ENCODE results near the gene SPTBN1.
"Not testable (repeated sequence)": the region's sequence is repeated elsewhere in the genome, so short reads cannot be mapped to it uniquely, and the experiment has no call there.

Gene SPTBN1

DNA sequence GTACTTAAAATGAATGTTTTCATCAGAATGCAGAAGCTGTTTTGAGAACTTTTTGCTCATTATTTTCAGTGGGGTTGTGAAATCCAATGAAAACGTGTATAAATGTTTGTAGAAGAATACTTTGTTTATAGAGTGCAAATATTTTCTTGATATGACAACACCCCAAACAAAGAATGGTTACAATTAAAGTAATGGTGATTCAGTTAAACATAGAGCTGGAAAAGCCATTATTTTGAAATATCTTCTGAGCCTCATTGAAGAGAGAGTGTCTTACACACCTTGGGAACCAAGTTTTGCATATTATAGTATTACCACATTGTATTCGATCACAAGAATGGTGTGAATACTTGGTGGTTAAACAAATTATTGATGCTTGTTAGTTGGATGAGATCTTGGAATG, 48.7 kb downstream of the SPTBN1 start:
- no peak for DNase-seq

DNA sequence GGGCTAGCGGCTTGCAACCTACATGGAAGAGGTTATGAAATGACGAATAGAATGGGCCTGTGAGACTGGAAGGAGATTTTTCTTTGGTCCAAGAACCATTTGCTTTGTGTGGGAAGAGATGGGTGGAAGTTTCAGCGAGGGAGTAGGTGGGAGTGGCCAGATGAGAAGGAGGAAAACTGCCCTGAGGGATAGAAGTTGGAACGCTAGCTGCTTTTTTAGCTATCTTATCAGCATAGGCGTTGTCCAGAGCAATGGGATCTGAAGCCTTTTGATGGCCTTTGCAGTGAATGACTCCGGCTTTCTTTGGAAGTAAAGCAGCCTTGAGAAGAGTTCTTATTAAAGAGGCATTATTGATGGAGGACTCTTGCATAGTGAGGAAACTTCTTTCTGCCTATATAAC, 52.4 kb downstream of the SPTBN1 start:
- no peak for DNase-seq

GRCh38 chr2:54509043-54509442, 52.9 kb downstream of the SPTBN1 start:
- not testable (repeated sequence) for DNase-seq

DNA sequence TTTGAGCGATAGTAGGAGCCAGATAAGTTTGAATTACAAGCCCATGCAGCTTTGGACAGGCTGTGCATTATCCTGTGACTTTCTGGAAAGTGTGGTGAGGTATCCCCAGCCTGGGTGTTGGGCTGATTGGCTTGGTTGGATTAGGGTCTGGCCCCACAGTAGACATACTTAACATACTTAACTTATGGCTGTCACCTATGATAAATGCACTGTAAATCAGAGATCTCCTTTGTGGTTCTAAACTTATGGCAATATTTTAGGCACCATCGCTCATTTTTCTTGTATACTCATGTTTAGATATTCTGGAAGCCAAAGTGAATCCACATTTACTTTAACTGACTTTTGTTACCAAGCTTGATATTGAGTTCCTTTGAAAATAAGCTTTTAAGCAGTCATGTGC, 54.8 kb downstream of the SPTBN1 start:
- DNase-seq = no peak

DNA sequence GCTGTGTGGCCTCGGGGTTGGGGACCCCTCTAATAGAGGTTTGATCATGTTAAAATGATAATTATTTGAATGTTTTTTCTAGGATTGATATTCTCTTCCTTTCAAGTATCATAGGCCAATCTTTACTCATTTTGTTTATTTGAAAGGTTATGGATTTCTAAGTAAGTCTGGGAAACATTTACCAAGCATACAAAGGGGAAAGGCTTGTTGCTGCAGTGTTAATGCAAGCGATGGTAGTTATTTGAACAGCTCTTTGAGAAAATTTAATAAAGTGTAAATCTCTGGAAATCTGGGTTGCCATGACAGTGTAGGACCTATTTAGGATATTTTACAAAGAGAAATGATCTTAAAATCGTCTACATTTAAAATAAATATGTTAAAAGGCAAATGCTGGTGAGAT, 56.1 kb downstream of the SPTBN1 start:
- DNase-seq = no peak

DNA sequence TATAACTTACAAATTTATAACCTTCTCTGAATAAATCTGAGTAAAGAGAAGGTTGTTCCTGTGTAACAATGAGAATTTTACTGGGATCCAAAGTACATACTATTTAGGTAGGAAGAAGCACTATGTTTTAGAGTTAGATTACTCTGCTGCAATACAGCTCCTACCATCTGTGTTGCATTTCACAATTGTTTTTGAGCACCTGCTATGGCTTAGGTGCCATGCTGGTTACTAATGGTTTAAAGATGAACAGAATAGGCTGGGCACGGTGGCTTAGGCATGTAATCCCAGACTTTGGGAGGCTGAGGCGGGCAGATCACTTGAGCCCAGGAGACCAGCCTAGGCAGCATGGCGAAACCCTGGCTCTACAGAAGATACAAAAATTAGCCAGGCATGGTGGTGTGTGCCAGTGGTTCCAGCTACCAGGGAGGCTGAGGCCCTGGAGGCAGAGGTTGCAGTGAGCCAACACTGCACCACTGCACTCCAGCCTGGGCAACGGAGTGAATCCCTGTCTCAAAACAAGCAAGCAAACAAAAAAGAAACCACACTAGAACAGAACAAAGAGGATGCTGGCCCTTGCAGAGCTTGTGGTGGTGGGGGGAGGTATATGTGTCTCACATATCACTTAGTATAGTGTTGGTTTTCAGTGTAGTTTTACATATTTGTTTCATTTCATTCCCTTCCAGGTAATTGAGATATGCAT, 56.7 kb downstream of the SPTBN1 start:
- no peak for DNase-seq

GRCh38 chr2:54513363-54513715, 57.2 kb downstream of the SPTBN1 start:
- no peak for DNase-seq

DNA sequence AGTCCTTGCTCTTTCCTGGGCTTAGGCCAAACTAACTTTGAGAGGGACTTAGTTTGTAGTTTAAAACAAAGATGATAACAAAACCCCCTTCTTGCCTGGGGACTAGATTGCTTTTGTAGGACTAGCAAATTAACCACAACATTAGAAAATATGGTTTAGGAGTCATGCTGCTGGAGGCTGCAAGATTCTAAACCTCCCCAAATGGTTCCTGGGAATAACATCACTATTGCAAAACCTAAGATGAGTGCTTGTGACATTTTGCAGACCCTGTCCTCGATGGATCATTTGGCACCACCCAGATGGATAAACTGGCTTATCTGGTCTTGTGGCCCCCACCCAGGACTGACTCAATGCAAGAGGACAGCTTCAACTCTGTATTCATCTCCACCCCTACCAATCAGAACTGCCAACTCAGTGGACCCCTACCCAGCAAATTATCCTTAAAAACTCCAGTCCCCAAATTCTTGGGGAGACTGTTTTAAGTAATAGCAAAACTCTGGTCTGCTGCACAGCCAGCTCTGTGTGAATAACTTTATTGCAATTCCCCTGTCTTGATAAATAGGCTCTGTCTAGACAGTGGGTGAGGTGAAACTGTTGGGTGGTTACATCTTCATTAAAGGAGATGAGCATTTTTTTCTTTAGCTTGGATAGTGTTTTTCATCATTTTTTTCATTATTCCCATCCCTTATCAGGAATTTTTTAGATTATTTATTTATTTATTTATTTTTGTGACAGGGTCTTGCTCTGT, 58.9 kb downstream of the SPTBN1 start:
- no peak for DNase-seq

DNA sequence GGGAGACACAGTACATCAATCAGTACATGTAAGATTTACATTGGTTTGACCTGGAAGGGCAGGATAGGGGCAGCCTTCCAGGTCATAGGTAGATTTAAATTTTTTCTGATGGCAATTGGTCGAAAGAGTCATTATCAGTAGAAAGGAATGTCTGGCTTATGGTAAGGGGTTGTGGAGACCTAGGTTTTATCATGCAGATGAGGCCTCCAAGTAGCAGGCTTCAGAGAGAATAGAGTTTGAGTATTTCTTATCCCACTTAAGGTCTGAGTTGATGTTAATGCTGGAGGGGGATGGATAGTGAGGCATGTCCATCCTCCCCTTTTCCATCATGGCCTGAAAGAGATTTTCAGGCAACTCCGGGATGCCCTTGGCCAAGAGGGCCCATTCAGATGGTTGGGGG, 60.7 kb downstream of the SPTBN1 start:
- DNase-seq = no peak

GRCh38 chr2:54518016-54518415, 61.9 kb downstream of the SPTBN1 start:
- not testable (repeated sequence) for DNase-seq

DNA sequence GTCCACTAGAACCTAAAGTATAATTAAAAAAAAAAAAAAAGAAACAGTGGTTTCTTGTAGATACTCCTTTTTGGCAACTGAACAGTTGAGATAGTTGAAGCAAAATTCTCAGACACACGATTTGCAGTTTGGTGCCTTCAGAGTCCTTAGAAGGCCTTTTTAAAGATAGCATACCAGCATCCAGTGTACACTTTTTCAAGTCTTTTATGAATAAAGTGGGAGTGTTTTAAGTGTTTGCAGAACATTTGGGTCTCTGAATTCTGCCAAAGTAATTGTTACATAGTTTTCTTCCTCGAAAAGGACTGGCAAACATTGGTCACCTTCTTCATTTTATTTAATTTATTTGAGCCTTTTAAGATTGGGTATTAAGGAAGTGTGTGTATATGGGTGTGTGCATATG, 62.3 kb downstream of the SPTBN1 start:
- DNase-seq = no peak

GRCh38 chr2:54519841-54520459, 63.8 kb downstream of the SPTBN1 start:
- DNase-seq = no peak

DNA sequence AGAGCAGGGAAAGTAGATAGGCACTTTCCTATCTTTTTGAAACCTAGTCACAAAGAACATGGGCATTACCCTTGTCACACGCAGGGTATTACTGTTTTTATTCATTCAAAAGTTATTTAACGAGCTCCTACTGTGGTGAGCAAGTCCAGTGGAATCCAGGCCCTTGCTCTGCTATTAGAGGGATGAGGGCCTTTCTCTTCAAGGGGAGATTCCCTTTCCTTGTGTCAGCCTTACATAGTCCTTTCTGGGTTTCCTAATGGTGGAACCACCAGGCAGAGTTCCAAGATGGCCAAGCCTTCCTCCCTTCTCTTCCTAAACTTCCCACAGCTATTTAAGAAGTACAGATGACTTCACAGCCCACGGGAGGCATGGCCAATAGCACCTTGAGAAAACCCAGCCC, 64.6 kb downstream of the SPTBN1 start:
- no peak for DNase-seq

- no peak for DNase-seq
These were observed 66.6 kb downstream of the SPTBN1 start for GRCh38 chr2:54522624-54523281.

GRCh38 chr2:54523324-54523959, 67.3 kb downstream of the SPTBN1 start:
- no peak for DNase-seq

- no peak for DNase-seq
These were observed 68.3 kb downstream of the SPTBN1 start for GRCh38 chr2:54524226-54524991.

- no peak for DNase-seq
These were observed 69.2 kb downstream of the SPTBN1 start for GRCh38 chr2:54525321-54525720.

DNA sequence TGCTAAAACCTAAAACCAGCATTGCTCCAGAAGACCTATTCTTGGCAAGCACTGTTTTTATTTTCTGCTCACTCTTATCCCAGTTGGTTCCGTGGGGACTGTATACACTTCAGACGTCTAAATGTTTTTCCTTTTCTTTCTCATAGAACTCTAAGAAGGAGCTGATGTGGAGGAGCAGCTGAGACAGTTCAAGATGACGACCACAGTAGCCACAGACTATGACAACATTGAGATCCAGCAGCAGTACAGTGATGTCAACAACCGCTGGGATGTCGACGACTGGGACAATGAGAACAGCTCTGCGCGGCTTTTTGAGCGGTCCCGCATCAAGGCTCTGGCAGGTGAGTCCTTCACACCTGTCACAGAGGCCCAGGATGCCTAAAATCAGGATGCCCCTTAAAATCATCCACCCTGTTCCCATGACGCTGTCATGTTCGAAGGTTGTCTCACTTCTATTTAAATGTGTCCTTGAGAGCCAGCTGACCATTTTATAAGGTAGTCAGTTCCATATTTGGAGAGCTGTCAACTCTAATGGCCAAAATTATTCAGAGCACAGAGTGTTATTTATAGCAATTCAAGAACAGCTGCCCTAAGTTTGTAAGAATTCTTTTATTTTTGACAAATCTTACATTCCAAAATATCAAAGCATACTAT, 70.2 kb downstream of the SPTBN1 start:
- DNase-seq = no peak

DNA sequence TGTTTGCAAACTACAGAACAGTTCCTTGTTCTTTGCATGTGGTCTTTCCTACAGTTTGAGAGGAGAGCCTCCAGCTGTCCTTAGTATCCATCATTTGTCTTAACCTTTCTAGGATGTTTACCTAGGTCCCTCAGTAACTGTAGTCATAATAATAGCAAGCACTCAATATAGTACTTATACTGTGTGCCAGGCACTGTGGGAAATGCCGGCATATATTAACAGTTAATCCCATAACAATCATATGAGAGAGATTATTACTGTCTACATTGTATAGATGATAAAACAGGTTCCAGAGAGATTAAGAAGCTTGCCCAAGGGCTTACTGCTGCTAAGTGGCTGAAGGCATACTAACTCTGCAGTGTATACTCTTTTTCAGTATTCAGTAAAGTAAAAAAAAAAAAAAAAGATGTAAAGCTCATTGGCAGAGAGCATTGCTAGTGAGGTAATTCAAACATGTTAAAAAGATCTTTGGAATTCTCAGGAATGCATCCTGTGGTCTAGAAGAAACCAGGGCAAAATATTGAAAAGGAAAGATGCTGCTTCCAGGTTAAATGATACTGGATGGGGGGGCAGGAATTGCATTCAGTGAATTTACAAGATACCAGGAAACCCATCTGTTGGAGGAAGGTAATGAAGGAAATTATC, 72.3 kb downstream of the SPTBN1 start:
- DNase-seq = no peak

- not testable (repeated sequence) for DNase-seq
These were observed 73.4 kb downstream of the SPTBN1 start for GRCh38 chr2:54529518-54529917.

DNA sequence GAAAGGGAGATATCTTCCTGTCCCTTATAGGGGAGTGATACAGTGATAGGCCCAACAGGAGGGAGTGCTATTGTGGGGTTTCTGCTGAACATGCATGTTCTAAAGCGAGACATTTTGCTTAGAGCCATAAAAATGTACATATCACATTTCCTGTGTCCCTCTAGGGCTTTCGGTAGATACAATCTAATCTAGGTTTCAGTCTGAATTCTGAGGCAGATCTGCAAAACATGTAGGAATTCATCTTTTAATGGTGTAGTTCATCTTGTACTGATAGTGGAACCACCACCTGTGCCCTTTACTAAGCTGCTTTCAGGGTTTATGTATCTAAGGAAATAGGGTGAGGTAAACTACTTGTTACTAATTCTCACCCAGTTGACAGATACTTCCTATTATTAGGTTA, 73.8 kb downstream of the SPTBN1 start:
- no peak for DNase-seq
